GM21723 (cell line): ENCODE results near the gene ZNF800.

Experiments used
- ATAC-seq: cut with Tn5 transposase; IDR thresholded peaks from one replicate; pipeline ENCODE4 v1.9.1; 2021; ENCODE audit warnings: mild to moderate bottlenecking, moderate library complexity; ENCODE audit not compliant: unreplicated experiment

The ZNF800 gene

GRCh38 chr7:127390817-127391590 lies 1.5 kb downstream of the ZNF800 start:
- ATAC-seq, result no peak

- no peak for ATAC-seq
These were observed 2.2 kb downstream of the ZNF800 start for GRCh38 chr7:127390186-127390816.

- no peak for ATAC-seq
These were observed 3.2 kb downstream of the ZNF800 start for GRCh38 chr7:127389321-127389720.

GRCh38 chr7:127387974-127388373 lies 4.5 kb downstream of the ZNF800 start:
- ATAC-seq, result no peak

- no peak for ATAC-seq
These were observed 9.2 kb downstream of the ZNF800 start for GRCh38 chr7:127383123-127383835.

- ATAC-seq, result no peak
These were observed 10.0 kb downstream of the ZNF800 start for GRCh38 chr7:127382301-127383085.

- ATAC-seq, result no peak
These were observed 12.0 kb downstream of the ZNF800 start for GRCh38 chr7:127380479-127380878.

- no peak for ATAC-seq
These were observed 12.9 kb downstream of the ZNF800 start for GRCh38 chr7:127379642-127380041.

- no peak for ATAC-seq
These were observed 14.0 kb downstream of the ZNF800 start for GRCh38 chr7:127378537-127378936.

GRCh38 chr7:127377425-127377824 lies 15.1 kb downstream of the ZNF800 start:
- ATAC-seq, result no peak

GRCh38 chr7:127375631-127376030 lies 16.9 kb downstream of the ZNF800 start:
- ATAC-seq, result no peak

GRCh38 chr7:127367679-127368078 lies 24.8 kb downstream of the ZNF800 start:
- no peak for ATAC-seq

GRCh38 chr7:127366680-127367079 lies 25.8 kb downstream of the ZNF800 start:
- no peak for ATAC-seq

- ATAC-seq, result no peak
These were observed 26.6 kb downstream of the ZNF800 start for GRCh38 chr7:127365957-127366315.

GRCh38 chr7:127365164-127365956 lies 27.1 kb downstream of the ZNF800 start:
- ATAC-seq, result no peak

GRCh38 chr7:127362364-127363027 lies 30.0 kb downstream of the ZNF800 start:
- no peak for ATAC-seq

- ATAC-seq, result no peak
These were observed 30.8 kb downstream of the ZNF800 start for GRCh38 chr7:127361736-127362135.

GRCh38 chr7:127359011-127359410 lies 33.5 kb downstream of the ZNF800 start:
- ATAC-seq, result no peak

GRCh38 chr7:127353897-127354296 lies 38.6 kb downstream of the ZNF800 start:
- no peak for ATAC-seq

GRCh38 chr7:127350586-127350985 lies 41.9 kb downstream of the ZNF800 start:
- ATAC-seq, result no peak
